ENCODE measurements around the gene APBB3.

Gene APBB3

GRCh38 chr5:140563596-140563995 is 802 bp downstream of the APBB3 start:
- Histone ChIP-seq H3K9me3 (ENCODE audit: low read depth, low read length) (no peaks in the 10 kb centered on the region), H3K27ac (0 out of 2 replicates have a peak overlapping the region, but pooled peaks have one; percentile 82), H3K36me3 (ENCODE audit: insufficient read depth, low read length) (peaks cover 20% of the 10 kb centered on the region; the same call in 1 of the 2 replicates), H3K9ac (ENCODE audit: insufficient read length) (peak overlapping the region; percentile 97), H3K4me3 (peak overlapping the region; percentile 92)
- no peak for DNase-seq (ENCODE audit: low read depth, low spot score)
- TF ChIP-seq FOXP2 (optimal IDR thresholded peaks at IDR 0.05; ENCODE audit: control extremely low read depth, extremely low read length, insufficient read depth) (no peak), POLR2AphosphoS5 (IDR thresholded peaks at IDR 0.05; ENCODE audit: borderline replicate concordance, low read depth, low read length) (no peak), EZH2 (IDR thresholded peaks at IDR 0.05) (no peak)

DNA sequence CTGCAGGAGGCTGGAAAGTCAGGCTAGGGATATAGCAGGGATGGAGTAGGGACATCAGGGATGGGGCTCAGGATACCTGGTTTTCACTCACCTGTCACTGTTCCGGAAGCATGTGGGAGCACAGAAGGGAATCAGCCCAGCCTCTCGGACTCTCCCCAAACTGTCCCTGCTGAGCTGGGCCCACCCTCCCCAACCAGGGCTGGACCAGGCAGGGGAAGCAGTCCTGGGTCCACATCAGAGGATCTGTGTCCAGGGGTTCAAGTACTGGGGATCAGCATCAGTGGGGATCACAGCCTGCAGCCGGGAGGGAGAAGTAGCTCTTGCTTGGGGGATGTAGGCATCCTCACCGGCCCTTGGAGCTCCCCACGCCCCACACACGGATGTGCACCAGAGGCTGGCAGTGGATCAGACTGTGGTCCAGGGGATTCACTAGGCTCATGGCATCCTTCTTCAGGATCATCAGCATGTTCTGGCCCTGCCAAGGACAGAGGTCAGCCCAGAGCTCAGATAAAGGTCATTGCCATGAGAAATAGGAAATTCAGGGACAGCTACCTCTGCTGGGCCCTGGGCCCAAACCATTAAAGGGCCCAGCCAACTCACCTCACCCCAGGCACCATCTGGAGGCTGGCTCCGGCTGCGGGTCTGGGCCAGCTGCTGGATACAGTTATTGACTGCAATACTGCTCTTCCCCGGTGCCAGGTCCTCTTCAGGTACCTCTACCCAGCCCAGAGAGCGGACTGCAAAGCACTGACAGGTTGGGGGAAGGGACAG is 2.5 kb downstream of the APBB3 start:
- DNase-seq (ENCODE audit: low read depth, low spot score) = no peak
- Histone ChIP-seq H3K27ac (no peak overlapping the region), H3K4me3 (no peak overlapping the region), H3K9me3 (ENCODE audit: low read depth, low read length) (no peaks in the 10 kb centered on the region), H3K9ac (ENCODE audit: insufficient read length) (no peak overlapping the region), H3K36me3 (ENCODE audit: insufficient read depth, low read length) (peaks cover 7% of the 10 kb centered on the region; the same call in 1 of the 2 replicates)
- TF ChIP-seq EZH2 (IDR thresholded peaks at IDR 0.05) (no peak), POLR2AphosphoS5 (IDR thresholded peaks at IDR 0.05; ENCODE audit: borderline replicate concordance, low read depth, low read length) (no peak), FOXP2 (optimal IDR thresholded peaks at IDR 0.05; ENCODE audit: control extremely low read depth, extremely low read length, insufficient read depth) (no peak)

DNA sequence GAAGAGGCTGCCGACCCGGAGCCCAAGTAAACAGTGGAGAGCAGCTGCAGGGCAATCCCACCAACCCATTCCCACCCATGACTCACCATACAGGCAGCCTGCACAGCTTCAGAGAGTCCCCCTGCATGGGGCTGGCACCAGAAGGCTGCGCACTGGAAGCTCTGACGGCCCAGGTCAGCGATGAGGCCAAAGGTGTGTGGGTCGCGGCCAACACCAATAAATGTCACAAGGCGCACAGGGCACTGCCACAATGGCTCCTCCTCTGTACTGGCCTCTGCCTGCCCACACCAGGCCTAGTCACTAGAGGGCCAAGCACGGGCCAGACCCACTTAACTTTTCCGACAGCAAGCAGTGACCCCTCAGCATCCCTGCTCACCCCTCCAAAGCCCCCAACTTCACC is 4.2 kb downstream of the APBB3 start:
- Histone ChIP-seq H3K36me3 (ENCODE audit: insufficient read depth, low read length) (no peaks in the 10 kb centered on the region; the same call in 1 of the 2 replicates), H3K27ac (no peak overlapping the region), H3K9me3 (ENCODE audit: low read depth, low read length) (no peaks in the 10 kb centered on the region), H3K4me3 (no peak overlapping the region), H3K9ac (ENCODE audit: insufficient read length) (no peak overlapping the region)
- no peak for DNase-seq (ENCODE audit: low read depth, low spot score)
- TF ChIP-seq FOXP2 (optimal IDR thresholded peaks at IDR 0.05; ENCODE audit: control extremely low read depth, extremely low read length, insufficient read depth) (no peak), POLR2AphosphoS5 (IDR thresholded peaks at IDR 0.05; ENCODE audit: borderline replicate concordance, low read depth, low read length) (no peak), EZH2 (IDR thresholded peaks at IDR 0.05) (no peak)

DNA sequence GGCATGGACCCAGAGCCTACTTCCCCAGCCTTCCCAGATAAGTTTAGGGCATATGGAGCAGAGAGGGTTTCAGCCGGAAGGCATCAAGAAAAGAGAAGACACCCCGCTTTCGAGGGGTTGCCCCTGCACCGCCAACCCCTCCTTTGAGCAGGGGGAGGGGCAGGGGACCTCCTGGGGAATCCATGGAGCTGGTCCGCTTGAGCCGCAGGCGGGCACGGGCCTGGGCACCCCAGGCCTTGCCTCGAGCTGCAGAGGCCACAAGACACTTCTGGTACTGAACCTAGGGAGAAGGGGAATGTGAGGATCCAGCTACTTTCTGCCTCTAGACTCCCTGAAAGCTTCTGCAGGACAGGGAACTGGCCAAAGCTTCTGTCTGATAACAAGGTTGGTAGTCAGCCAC is 5.9 kb downstream of the APBB3 start:
- H3K27ac ChIP-seq = no peak overlapping the region
- TF ChIP-seq FOXP2 (optimal IDR thresholded peaks at IDR 0.05; ENCODE audit: control extremely low read depth, extremely low read length, insufficient read depth) = no peak
- no peak for TF ChIP-seq POLR2AphosphoS5 (IDR thresholded peaks at IDR 0.05; ENCODE audit: borderline replicate concordance, low read depth, low read length)
- no peak for TF ChIP-seq EZH2 (IDR thresholded peaks at IDR 0.05)
- H3K9ac ChIP-seq (ENCODE audit: insufficient read length) = no peak overlapping the region
- no peaks in the 10 kb centered on the region for H3K9me3 ChIP-seq (ENCODE audit: low read depth, low read length)
- DNase-seq (ENCODE audit: low read depth, low spot score) = no peak
- no peak overlapping the region for H3K4me3 ChIP-seq
- no peaks in the 10 kb centered on the region; the same call in 1 of the 2 replicates for H3K36me3 ChIP-seq (ENCODE audit: insufficient read depth, low read length)

DNA sequence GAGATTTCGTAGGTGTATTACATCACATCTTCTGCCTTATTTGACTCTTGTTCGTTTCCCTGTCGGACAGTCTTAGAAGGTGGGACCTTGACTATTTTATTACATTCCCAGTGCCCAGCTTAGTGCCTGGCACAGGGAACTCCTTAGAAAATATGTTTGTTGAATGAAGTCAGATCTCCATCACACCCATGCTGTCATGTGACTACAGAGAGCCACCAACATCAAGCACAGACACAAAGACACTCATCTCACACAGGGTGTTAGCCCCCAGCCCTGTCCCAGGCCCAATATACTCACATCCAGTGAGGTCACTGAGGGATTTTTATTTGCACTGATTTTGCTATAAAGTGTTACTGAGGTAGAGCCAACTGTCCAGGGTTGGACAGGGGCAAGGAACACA is 6.4 kb downstream of the APBB3 start:
- no peaks in the 10 kb centered on the region for H3K9me3 ChIP-seq (ENCODE audit: low read depth, low read length)
- H3K36me3 ChIP-seq (ENCODE audit: insufficient read depth, low read length) = peaks cover under 1% of the 10 kb centered on the region; the same call in 1 of the 2 replicates
- H3K27ac ChIP-seq = peak overlapping the region; percentile 77
- H3K9ac ChIP-seq (ENCODE audit: insufficient read length) = no peak overlapping the region
- peak overlapping the region; percentile 96 for H3K4me3 ChIP-seq
- no peak for TF ChIP-seq EZH2 (IDR thresholded peaks at IDR 0.05)
- no peak for TF ChIP-seq FOXP2 (optimal IDR thresholded peaks at IDR 0.05; ENCODE audit: control extremely low read depth, extremely low read length, insufficient read depth)
- no peak for TF ChIP-seq POLR2AphosphoS5 (IDR thresholded peaks at IDR 0.05; ENCODE audit: borderline replicate concordance, low read depth, low read length)
- no peak for DNase-seq (ENCODE audit: low read depth, low spot score)

- H3K9me3 ChIP-seq (ENCODE audit: low read depth, low read length) = no peaks in the 10 kb centered on the region
- peak within 1 kb of the TSS; percentile 96 for H3K4me3 ChIP-seq
- peak within 1 kb of the TSS; percentile 77 for H3K27ac ChIP-seq
- DNase-seq (ENCODE audit: low read depth, low spot score) = no peak
- H3K9ac ChIP-seq (ENCODE audit: insufficient read length) = peak within 1 kb of the TSS; percentile 94
- peak; percentile 99 for TF ChIP-seq POLR2AphosphoS5 (IDR thresholded peaks at IDR 0.05; ENCODE audit: borderline replicate concordance, low read depth, low read length)
- no peak for TF ChIP-seq EZH2 (IDR thresholded peaks at IDR 0.05)
- no peak for TF ChIP-seq FOXP2 (optimal IDR thresholded peaks at IDR 0.05; ENCODE audit: control extremely low read depth, extremely low read length, insufficient read depth)
- peaks cover 3% of the 10 kb centered on the region; the same call in 1 of the 2 replicates for H3K36me3 ChIP-seq (ENCODE audit: insufficient read depth, low read length)
Measured at GRCh38 chr5:140557136-140557805, 7.1 kb downstream of the APBB3 start, which contains the start of gene SRA1. SRA1 (minus strand) TSS chr5:140557473; CDS start chr5:140557452, 21 bp downstream.

GRCh38 chr5:140556438-140556837 is 8.0 kb downstream of the APBB3 start:
- Histone ChIP-seq H3K36me3 (ENCODE audit: insufficient read depth, low read length) (peaks cover 10% of the 10 kb centered on the region; the same call in 1 of the 2 replicates), H3K27ac (peak overlapping the region; percentile 56; the same call in 1 of the 2 replicates)
- no peak for TF ChIP-seq FOXP2 (optimal IDR thresholded peaks at IDR 0.05; ENCODE audit: control extremely low read depth, extremely low read length, insufficient read depth)
- no peak for TF ChIP-seq POLR2AphosphoS5 (IDR thresholded peaks at IDR 0.05; ENCODE audit: borderline replicate concordance, low read depth, low read length)
- no peak for TF ChIP-seq EZH2 (IDR thresholded peaks at IDR 0.05)

DNA sequence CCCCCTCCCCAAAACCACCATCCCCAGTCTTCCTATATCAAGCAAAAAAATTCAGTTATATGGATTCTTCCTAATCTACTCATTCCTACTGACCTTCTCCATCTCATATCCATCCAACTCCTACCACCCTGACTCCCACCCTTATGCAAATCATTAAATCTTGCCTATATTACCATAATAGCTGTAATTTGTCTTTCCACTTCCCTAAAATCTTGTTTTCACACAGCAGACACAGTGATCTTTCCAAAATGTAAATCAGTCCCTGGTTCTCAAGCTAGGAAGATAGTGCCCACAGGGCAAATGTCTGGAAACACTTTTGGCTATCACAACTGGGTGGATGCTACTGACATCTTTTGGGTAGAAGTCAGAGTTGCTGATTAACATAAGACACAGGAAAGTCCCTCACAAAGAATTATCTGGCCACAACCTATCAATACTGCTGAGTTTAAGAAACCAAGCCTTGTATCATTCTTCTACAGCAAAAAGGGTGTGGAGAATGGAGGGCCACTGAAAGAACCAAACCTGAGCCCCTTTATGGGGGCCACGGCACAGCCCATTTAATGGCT is 8.6 kb downstream of the APBB3 start:
- Histone ChIP-seq H3K4me3 (peak overlapping the region; percentile 96), H3K27ac (no peak overlapping the region; the same call in 1 of the 2 replicates)

More at GRCh38 chr5:140556438-140556837, 8.0 kb downstream of the APBB3 start:
- H3K4me3 ChIP-seq = peak overlapping the region; percentile 96
- no peak for DNase-seq (ENCODE audit: low read depth, low spot score)
- H3K9ac ChIP-seq (ENCODE audit: insufficient read length) = peak overlapping the region; percentile 94
- no peaks in the 10 kb centered on the region for H3K9me3 ChIP-seq (ENCODE audit: low read depth, low read length)

More for the DNA sequence above, 8.6 kb downstream of the APBB3 start:
- TF ChIP-seq POLR2AphosphoS5 (IDR thresholded peaks at IDR 0.05; ENCODE audit: borderline replicate concordance, low read depth, low read length) (peak; percentile 15; the same call in 1 of the 2 replicates), EZH2 (IDR thresholded peaks at IDR 0.05) (no peak)
- Histone ChIP-seq H3K9me3 (ENCODE audit: low read depth, low read length) (no peaks in the 10 kb centered on the region), H3K36me3 (ENCODE audit: insufficient read depth, low read length) (peaks cover 16% of the 10 kb centered on the region; the same call in 1 of the 2 replicates), H3K9ac (ENCODE audit: insufficient read length) (peak overlapping the region; percentile 94)
- DNase-seq (ENCODE audit: low read depth, low spot score) = no peak

All from SK-N-MC (cell line).